Stomach (tissue), 9 donors: ENCODE data around the gene ATG4D. TPM values are rescaled to one million over a fixed set of nuclear protein-coding genes. Genes with fewer than 3 reads are reported as not detected.

Source experiments
- DNase-seq, 2 donors: peaks; one replicate each; pipeline versions ENCODE4 v3.0.0 to v3.0.0-alpha.2; 2013 to 2019
- H3K27ac ChIP-seq, 5 donors: fragments of 200-600 bp in 4 of 5; sonication (generic) in 4 of 5; one replicate each; pipeline ENCODE4 v1.5.1; 2013 to 2019; ENCODE audit warnings: mild to moderate bottlenecking in 1 of 5, moderate library complexity in 1 of 5
- H3K27me3 ChIP-seq, 3 donors: fragments of 200-600 bp; sonication (generic); one replicate each; pipeline ENCODE4 v1.5.1; 2017 to 2019; ENCODE audit warnings: mixed run types in 1 of 3
- H3K36me3 ChIP-seq, 4 donors: fragments of 200-600 bp; sonication (generic); 1 replicate in 3 of 4; 2 replicates in 1 of 4; pipeline ENCODE4 v1.5.1; 2016 to 2019
- H3K4me1 ChIP-seq, 4 donors: fragments of 200-600 bp; sonication (generic); one replicate each; pipeline ENCODE4 v1.5.1; 2016 to 2019
- H3K4me3 ChIP-seq, 4 donors: fragments of 200-600 bp; sonication (generic) in 3 of 4; one replicate each; pipeline ENCODE4 v1.5.1; 2016 to 2019; ENCODE audit warnings: mild to moderate bottlenecking in 1 of 4
- H3K9me3 ChIP-seq, 4 donors: fragments of 200-600 bp; sonication (generic); one replicate each; pipeline ENCODE4 v1.5.1; 2016 to 2019
- CTCF ChIP-seq, 7 experiments: fragments of 450-650 bp in 4 of 7; fragments of 200-600 bp in 3 of 7; sonication (generic) in 3 of 7; IDR thresholded peaks; one replicate each; pipeline ENCODE4 v1.5.1; 2016 to 2019; ENCODE audit warnings: antibody characterized with exemption in 7 of 7, control low read depth in 2 of 7, mild to moderate bottlenecking in 1 of 7
- EP300 ChIP-seq: sonication (generic); formaldehyde crosslinking; IDR thresholded peaks from one replicate; pipeline ENCODE4 v1.6.1; 2017; ENCODE audit warnings: antibody characterized with exemption
- POLR2A ChIP-seq, 4 donors: fragments of 450-650 bp; IDR thresholded peaks; one replicate each; pipeline ENCODE4 v1.6.1; 2016; ENCODE audit warnings: antibody characterized with exemption in 4 of 4, control low read depth in 2 of 4, mild to moderate bottlenecking in 1 of 4, moderate library complexity in 1 of 4
- POLR2AphosphoS5 ChIP-seq, 3 donors: sonication (generic); formaldehyde crosslinking; IDR thresholded peaks; one replicate each; pipeline ENCODE4 v1.6.1; 2016; ENCODE audit warnings: antibody characterized with exemption in 3 of 3
- WGBS, 5 donors: extraction: QIAGEN DNeasy Blood & Tissue Kit in 3 of 5; methylation state at CpG; one replicate each; pipeline versions ENCODE4 v1.1.5 to v1.1.7; 2013 to 2018; 5-methylcytosine and 5-hydroxymethylcytosine counted together
- intact Hi-C: fragments of 100-400 bp; cut with DNase I; formaldehyde crosslinking; loops from one replicate; pipeline ENCODE4 v1.15.1; 2023; ENCODE audit warnings: low total_unique reads
- polyA plus RNA-seq, 3 donors: library from polyadenylated mRNA; stranded (reverse); fragments of 200-250 nt; gene quantifications; one replicate each; pipeline ENCODE4 v1.2.3, GENCODE V29; 2013
- total RNA-seq, 5 donors: library from RNA; depleted of rRNA; stranded (reverse); fragments of >200 nt; gene quantifications; one replicate each; pipeline versions ENCODE4 v1.1.0 to v1.2.3, GENCODE V29; 2014 to 2016
- donor health status: healthy with polysubstance abuse.
- donor health status: Bipolar disorder and iron deficiency.
- donor health status: healthy.

ATG4D gene
- total and polyA plus RNA-seq, 8 donors = 2.3 to 336 (median 26.7) TPM

GRCh38 chr19:10532457-10532856 is 11.2 kb upstream of the ATG4D start:
- Histone ChIP-seq H3K4me3 (no peak overlapping the region), H3K9me3 (no peaks in the 10 kb centered on the region), H3K4me1 (no peaks in the 10 kb centered on the region), H3K36me3 (no peaks in the 10 kb centered on the region), H3K27ac (no peak overlapping the region), H3K27me3 (peaks cover 0 to 21% (median 4%) of the 10 kb centered on the region in 3 donors)
- no peak for TF ChIP-seq EP300
- TF ChIP-seq CTCF (IDR thresholded peaks at IDR 0.05) = no peak
- no peak for TF ChIP-seq POLR2AphosphoS5 (IDR thresholded peaks at IDR 0.05)
- no peak for TF ChIP-seq POLR2A (IDR thresholded peaks at IDR 0.05)
- DNase-seq = no peak
- intact Hi-C loops = no loop called here
- 83 to 100% (median 89%) methylated on average over 1 of the region's 1 CpG for WGBS, 5 donors

GRCh38 chr19:10533646-10534386 is 9.9 kb upstream of the ATG4D start:
- Histone ChIP-seq H3K4me3 (no peak overlapping the region), H3K27me3 (peaks cover 0 to 30% (median 4%) of the 10 kb centered on the region in 3 donors), H3K36me3 (no peaks in the 10 kb centered on the region), H3K27ac (no peak overlapping the region), H3K9me3 (no peaks in the 10 kb centered on the region), H3K4me1 (no peaks in the 10 kb centered on the region)
- 63 to 77% (median 70%) methylated on average over 10 of the region's 10 CpGs for WGBS, 5 donors
- intact Hi-C loops = no loop called here
- TF ChIP-seq POLR2A (IDR thresholded peaks at IDR 0.05) (no peak), CTCF (IDR thresholded peaks at IDR 0.05) (no peak), EP300 (no peak), POLR2AphosphoS5 (IDR thresholded peaks at IDR 0.05) (no peak)
- DNase-seq = peak in 1 of 2 donors; percentile 45

- Histone ChIP-seq H3K36me3 (no peaks in the 10 kb centered on the region), H3K4me1 (no peaks in the 10 kb centered on the region), H3K27me3 (peaks cover 0 to 42% (median 4%) of the 10 kb centered on the region in 3 donors), H3K27ac (no peak overlapping the region), H3K9me3 (no peaks in the 10 kb centered on the region), H3K4me3 (no peak overlapping the region)
- intact Hi-C loops = no loop called here
- TF ChIP-seq CTCF (IDR thresholded peaks at IDR 0.05) (no peak), EP300 (no peak), POLR2A (IDR thresholded peaks at IDR 0.05) (no peak), POLR2AphosphoS5 (IDR thresholded peaks at IDR 0.05) (no peak)
- no peak for DNase-seq
- WGBS, 5 donors = 60 to 74% (median 66%) methylated on average over 6 of the region's 6 CpGs
Measured at GRCh38 chr19:10535613-10536012, 8.1 kb upstream of the ATG4D start.

- no peaks in the 10 kb centered on the region for H3K9me3 ChIP-seq
- no peaks in the 10 kb centered on the region for H3K4me1 ChIP-seq
- no peak overlapping the region for H3K27ac ChIP-seq
- TF ChIP-seq EP300 (no peak), POLR2A (IDR thresholded peaks at IDR 0.05) (no peak), CTCF (IDR thresholded peaks at IDR 0.05) (no peak), POLR2AphosphoS5 (IDR thresholded peaks at IDR 0.05) (no peak)
- DNase-seq = no peak
- H3K4me3 ChIP-seq = no peak overlapping the region
- intact Hi-C loops = no loop called here
- peaks cover 0 to 42% (median 4%) of the 10 kb centered on the region in 3 donors for H3K27me3 ChIP-seq
- 68 to 85% (median 78%) methylated on average over 11 of the region's 11 CpGs for WGBS, 5 donors
- no peaks in the 10 kb centered on the region for H3K36me3 ChIP-seq
Measured at GRCh38 chr19:10537668-10538067, 6.0 kb upstream of the ATG4D start.
